ENCODE results near the gene CBFA2T3. TPM values are rescaled to one million over a fixed set of nuclear protein-coding genes. Genes with fewer than 3 reads are reported as not detected.

The CBFA2T3 gene
- total RNA-seq, 4 donors from 2014 or later: 1.4 to 5.8 (median 1.5) TPM

- no peak for TF ChIP-seq POLR2AphosphoS5 (IDR thresholded peaks at IDR 0.05)
- no peak for TF ChIP-seq EP300 (IDR thresholded peaks at IDR 0.05)
- TF ChIP-seq CTCF (IDR thresholded peaks at IDR 0.05): no peak
- no peak for TF ChIP-seq POLR2A (IDR thresholded peaks at IDR 0.05)
- Histone ChIP-seq H3K4me1 (peaks cover 0 to 4% (median 0%) of the 10 kb centered on the region in 3 donors), H3K4me3 (no peak overlapping the region), H3K36me3 (no peaks in the 10 kb centered on the region), H3K9me3 (no peaks in the 10 kb centered on the region), H3K27ac (no peak overlapping the region), H3K27me3 (peaks cover 66% of the 10 kb centered on the region)
- WGBS, 2 donors (ENCODE audit: low coverage in 1 of 2): 87 to 93% methylated on average over 3 of the region's 14 CpGs
- no peak for ATAC-seq
Observed at GRCh38 chr16:88955906-88956305, 21.1 kb downstream of the CBFA2T3 start.

- Histone ChIP-seq H3K9me3 (no peaks in the 10 kb centered on the region), H3K36me3 (no peaks in the 10 kb centered on the region), H3K27me3 (peaks cover 63% of the 10 kb centered on the region), H3K27ac (no peak overlapping the region), H3K4me3 (no peak overlapping the region), H3K4me1 (peaks cover 0 to 4% (median 0%) of the 10 kb centered on the region in 3 donors)
- no peak for ATAC-seq
- WGBS, 2 donors (ENCODE audit: low coverage in 1 of 2): no CpG with 5 or more reads among the region's 28 CpGs
- no peak for TF ChIP-seq POLR2AphosphoS5 (IDR thresholded peaks at IDR 0.05)
- no peak for TF ChIP-seq POLR2A (IDR thresholded peaks at IDR 0.05)
- no peak for TF ChIP-seq EP300 (IDR thresholded peaks at IDR 0.05)
- TF ChIP-seq CTCF (IDR thresholded peaks at IDR 0.05): no peak
Observed at GRCh38 chr16:88953003-88953690, 23.9 kb downstream of the CBFA2T3 start.

- Histone ChIP-seq H3K27me3 (peaks cover 61% of the 10 kb centered on the region), H3K36me3 (no peaks in the 10 kb centered on the region), H3K4me3 (no peak overlapping the region), H3K4me1 (peaks cover 0 to 4% (median 0%) of the 10 kb centered on the region in 3 donors), H3K27ac (no peak overlapping the region), H3K9me3 (no peaks in the 10 kb centered on the region)
- TF ChIP-seq CTCF (IDR thresholded peaks at IDR 0.05) (no peak), EP300 (IDR thresholded peaks at IDR 0.05) (no peak), POLR2AphosphoS5 (IDR thresholded peaks at IDR 0.05) (no peak), POLR2A (IDR thresholded peaks at IDR 0.05) (no peak)
- no peak for ATAC-seq
- 30 to 56% methylated on average over 2 to 3 of the region's 11 CpGs for WGBS, 2 donors (ENCODE audit: low coverage in 1 of 2)
Observed at GRCh38 chr16:88951989-88952388, 25.0 kb downstream of the CBFA2T3 start.

- H3K4me3 ChIP-seq: no peak overlapping the region
- TF ChIP-seq EP300 (IDR thresholded peaks at IDR 0.05) (no peak), POLR2AphosphoS5 (IDR thresholded peaks at IDR 0.05) (no peak), CTCF (IDR thresholded peaks at IDR 0.05) (no peak), POLR2A (IDR thresholded peaks at IDR 0.05) (no peak)
- no peaks in the 10 kb centered on the region for H3K36me3 ChIP-seq
- H3K4me1 ChIP-seq: peaks cover 0 to 4% (median 0%) of the 10 kb centered on the region in 3 donors
- WGBS, 2 donors (ENCODE audit: low coverage in 1 of 2): 60% methylated on average over 1 of the region's 15 CpGs; no CpG with 5 or more reads in 1 of the 2 donors
- H3K27ac ChIP-seq: no peak overlapping the region
- ATAC-seq: no peak
- H3K27me3 ChIP-seq: peaks cover 57% of the 10 kb centered on the region
- H3K9me3 ChIP-seq: no peaks in the 10 kb centered on the region
Observed at GRCh38 chr16:88951501-88951900, 25.5 kb downstream of the CBFA2T3 start.

Measured in gastroesophageal sphincter (tissue), 4 donors.